GM19455 (cell line): ENCODE results near the gene SFMBT1.
"Not testable (repeated sequence)": the region's sequence is repeated elsewhere in the genome, so short reads cannot be mapped to it uniquely, and the experiment has no call there.

Source experiments
- ATAC-seq: cut with Tn5 transposase; IDR thresholded peaks from one replicate; pipeline ENCODE4 v1.9.1; 2021; ENCODE audit not compliant: unreplicated experiment

Gene SFMBT1

DNA sequence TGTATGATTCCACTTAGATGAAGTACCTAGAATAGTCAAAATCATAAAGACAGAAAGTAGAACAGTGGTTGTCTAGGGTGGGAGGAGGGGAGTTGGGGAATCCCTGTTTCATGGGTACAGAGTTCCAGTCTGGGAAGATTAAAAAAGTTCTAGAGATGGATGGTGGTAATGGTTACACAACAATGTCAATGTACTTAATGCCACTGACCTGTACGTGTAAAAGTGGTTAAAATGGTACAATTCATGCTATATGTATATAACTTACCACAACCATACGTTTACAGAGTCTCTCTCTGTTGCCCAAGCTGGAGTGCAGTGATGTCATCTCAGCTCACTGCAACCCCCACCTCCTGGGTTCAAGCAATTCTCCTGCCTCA lies 6.5 kb downstream of the SFMBT1 start:
- no peak for ATAC-seq

- ATAC-seq, result no peak
Measured at GRCh38 chr3:53038679-53039375, 7.0 kb downstream of the SFMBT1 start.

DNA sequence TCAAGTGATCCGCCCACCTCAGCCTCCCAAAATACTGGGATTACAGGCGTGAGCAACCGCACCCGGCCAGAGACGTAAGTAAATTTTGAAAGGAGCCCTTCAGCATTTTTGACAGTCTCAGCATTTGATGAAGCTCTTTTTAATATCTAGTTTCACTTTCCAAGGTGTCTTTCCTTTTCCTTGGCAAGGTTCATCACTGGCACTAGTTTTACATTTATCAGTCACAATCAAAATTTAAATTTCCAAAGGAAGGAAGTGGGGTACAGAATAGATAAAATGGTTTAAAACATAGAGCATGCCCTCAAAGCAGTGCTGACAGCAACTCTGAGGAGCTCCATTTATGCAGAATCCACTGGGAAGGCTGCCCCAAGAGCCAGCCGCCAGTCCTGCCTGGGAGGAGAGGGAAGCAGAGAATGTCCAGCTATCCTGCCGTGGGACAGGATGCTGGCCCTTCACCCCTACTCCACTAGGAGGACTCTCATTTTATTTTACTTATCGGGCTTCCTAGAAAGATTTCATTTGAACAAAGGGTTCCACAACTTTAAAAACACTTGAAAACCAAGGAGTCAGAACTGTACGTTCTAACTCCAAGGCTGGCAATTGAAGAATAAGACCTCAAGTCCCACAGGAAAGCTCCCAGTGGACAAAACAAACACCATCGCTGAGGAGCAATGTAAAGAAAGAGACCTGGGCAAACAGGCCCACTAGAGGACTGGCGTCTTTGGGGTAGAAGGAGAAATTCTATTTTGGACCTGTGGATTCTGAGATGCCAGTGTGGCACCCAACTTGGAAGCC lies 9.9 kb downstream of the SFMBT1 start:
- no peak for ATAC-seq

DNA sequence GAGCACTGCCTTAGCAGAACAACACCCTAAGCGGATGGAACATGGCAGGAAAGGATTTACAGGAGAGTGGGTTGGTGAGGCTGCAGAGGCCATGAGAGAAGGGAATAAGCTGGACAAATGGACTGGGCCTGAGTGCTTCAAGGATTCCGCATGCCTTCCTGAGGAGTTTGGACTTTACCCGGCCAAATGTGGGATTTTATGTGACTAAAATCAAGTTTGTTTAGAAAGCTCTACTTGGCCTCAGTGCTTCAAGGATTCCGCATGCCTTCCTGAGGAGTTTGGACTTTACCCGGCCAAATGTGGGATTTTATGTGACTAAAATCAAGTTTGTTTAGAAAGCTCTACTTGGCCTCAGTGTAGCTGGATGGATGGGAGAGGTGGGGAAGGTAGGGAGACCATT lies 10.9 kb downstream of the SFMBT1 start:
- not testable (repeated sequence) for ATAC-seq

DNA sequence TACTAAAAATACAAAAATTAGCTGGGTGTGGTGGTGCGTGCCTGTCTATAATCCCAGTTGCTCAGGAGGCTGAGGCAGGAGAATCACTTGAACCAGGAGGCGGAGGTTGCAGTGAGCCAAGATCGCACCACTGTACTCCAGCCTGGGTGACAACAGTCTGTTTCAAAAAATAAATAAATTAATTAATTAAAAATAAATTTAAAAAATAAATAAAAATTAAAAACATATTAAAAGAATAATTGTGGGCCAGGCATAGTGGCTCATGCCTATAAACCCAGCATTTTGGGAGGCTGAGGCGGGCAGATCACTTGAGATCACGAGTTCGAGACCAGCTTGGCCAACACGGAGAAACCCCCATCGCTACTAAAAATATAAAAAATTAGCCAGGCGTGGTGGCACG lies 11.5 kb downstream of the SFMBT1 start:
- not testable (repeated sequence) for ATAC-seq

GRCh38 chr3:53032609-53033008 lies 13.3 kb downstream of the SFMBT1 start:
- ATAC-seq, result no peak

- no peak for ATAC-seq
Measured at GRCh38 chr3:53030619-53031449, 15.0 kb downstream of the SFMBT1 start.

GRCh38 chr3:53028641-53029040 lies 17.2 kb downstream of the SFMBT1 start:
- no peak for ATAC-seq

GRCh38 chr3:53027254-53027844 lies 18.5 kb downstream of the SFMBT1 start:
- ATAC-seq, result no peak

DNA sequence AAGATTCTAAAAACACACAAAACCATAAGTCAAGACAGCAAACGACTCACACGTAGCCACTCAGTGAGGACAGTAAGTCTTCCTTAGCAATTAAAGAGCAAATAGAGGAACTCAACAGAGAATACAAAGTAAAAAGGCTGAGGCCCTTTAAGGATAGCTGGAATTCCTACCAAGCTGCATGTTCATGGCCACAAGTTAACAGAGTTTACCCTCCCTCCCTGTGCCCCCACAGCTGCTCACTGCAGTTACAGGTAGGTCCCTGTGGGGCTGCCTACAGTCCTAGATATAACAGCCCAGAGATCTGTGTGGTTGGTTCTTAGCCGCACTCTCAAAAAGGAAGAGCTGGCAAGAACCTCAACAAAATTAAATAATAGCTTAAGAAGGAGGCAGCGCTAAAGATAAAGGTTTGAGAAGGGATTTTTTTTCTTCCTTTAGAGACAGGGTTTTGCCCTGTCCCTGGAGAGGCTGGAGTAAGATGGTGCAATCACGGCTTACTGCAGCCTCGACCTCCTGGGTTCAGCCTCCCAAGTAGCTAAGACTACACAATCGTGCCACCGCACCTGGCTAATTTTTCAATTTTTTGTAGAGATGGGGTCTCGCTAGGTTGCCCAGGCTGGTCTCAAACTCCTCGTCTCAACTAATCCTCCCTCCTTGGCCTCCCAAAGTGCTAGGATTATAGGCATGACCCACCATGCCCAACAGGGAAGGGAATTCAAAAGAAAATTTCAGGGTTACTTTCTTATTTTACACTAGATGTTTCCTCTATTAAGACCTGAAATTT lies 19.3 kb downstream of the SFMBT1 start:
- no peak for ATAC-seq

DNA sequence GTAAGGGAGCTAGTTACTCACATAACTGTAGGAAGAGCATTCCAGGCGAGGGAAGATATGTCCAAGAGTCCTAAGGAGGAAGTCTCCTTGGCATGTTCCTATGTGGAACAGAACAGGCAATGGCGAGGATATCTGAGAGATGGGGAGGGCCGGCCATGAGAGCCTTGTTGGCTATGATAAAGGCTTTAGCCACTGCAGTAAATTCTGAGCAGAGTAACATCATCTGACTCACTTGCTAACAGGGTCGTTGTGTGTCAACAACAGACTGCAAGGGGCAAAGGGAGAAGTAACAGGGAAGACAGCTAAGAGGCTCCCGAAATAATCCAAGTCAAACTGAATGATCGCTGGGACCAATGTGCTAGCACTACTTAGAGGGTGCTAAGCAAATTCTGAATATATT lies 21.6 kb downstream of the SFMBT1 start:
- ATAC-seq, result no peak

DNA sequence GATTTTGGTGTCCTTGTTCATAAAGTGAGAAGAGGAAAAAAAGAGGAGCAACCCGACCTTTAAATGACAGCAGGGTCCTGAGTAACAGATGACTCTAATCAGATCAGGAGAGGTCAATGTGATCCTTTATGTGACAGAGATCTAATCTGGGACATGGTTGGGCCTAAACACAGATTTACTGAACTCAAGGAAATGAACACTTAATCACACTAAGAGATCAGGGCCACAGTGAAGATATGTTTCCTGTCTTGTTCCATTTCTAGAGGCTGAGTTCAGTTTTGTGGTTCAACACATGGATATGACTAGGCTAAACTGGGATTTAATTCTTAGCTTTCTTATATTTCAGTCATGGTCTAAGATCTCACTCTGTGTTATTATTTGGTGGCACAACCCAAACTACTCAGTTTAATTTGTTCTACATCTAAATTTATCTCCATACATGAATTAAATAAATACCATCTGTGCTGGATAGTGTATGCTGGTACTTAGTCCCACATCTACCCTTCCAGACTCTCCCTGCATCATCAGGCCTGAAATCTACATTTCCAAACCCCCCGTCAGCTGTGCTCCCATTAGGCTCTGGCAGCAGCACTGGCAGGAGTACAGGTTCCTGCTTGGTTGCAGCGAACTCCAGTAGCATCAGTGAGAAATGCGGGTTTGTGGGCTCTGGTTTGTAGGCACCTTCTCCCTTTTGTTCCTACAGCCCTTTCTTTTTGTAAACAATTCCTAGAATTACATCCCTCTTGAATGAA lies 22.6 kb downstream of the SFMBT1 start:
- no peak for ATAC-seq

- no peak for ATAC-seq
Measured at GRCh38 chr3:53022647-53023046, 23.2 kb downstream of the SFMBT1 start.

GRCh38 chr3:53016236-53016635 lies 29.6 kb downstream of the SFMBT1 start:
- no peak for ATAC-seq

GRCh38 chr3:53011324-53011723 lies 34.5 kb downstream of the SFMBT1 start:
- no peak for ATAC-seq

GRCh38 chr3:53009826-53010539 lies 35.9 kb downstream of the SFMBT1 start:
- ATAC-seq, result no peak

GRCh38 chr3:53008932-53009331 lies 36.9 kb downstream of the SFMBT1 start:
- no peak for ATAC-seq

GRCh38 chr3:53005854-53006513 lies 39.9 kb downstream of the SFMBT1 start:
- ATAC-seq, result no peak

GRCh38 chr3:53005338-53005737 lies 40.5 kb downstream of the SFMBT1 start:
- no peak for ATAC-seq
